Neural cell (in vitro differentiated cells): ENCODE measurements around the gene BTRC.

Source experiments
- CTCF ChIP-seq: fragments of 450-650 bp; IDR thresholded peaks from 2 replicates; pipeline ENCODE4 v1.5.1; 2014; ENCODE audit warnings: antibody characterized with exemption, mild to moderate bottlenecking, moderate library complexity; ENCODE audit not compliant: poor library complexity, severe bottlenecking
- EP300 ChIP-seq: fragments of 450-650 bp; conservative IDR thresholded peaks from 2 replicates; pipeline ENCODE4 v1.6.1; 2014; ENCODE audit warnings: antibody characterized with exemption, mild to moderate bottlenecking, moderate library complexity; ENCODE audit not compliant: poor library complexity, severe bottlenecking
- EZH2 ChIP-seq: fragments of 200-600, 300-800 bp; shearing (Covaris generic), sonication (generic); IDR thresholded peaks from 2 replicates; pipeline ENCODE4 v1.6.1; 2014; ENCODE audit warnings: antibody characterized with exemption, low read length, borderline replicate concordance, mild to moderate bottlenecking; ENCODE audit not compliant: insufficient read depth, poor library complexity, severe bottlenecking
- MXI1 ChIP-seq: fragments of 450-650 bp; conservative IDR thresholded peaks from 2 replicates; pipeline ENCODE4 v1.6.1; 2014; ENCODE audit warnings: antibody characterized with exemption, mild to moderate bottlenecking; ENCODE audit not compliant: poor library complexity, severe bottlenecking
- POLR2AphosphoS5 ChIP-seq: IDR thresholded peaks from 2 replicates; pipeline ENCODE4 v1.6.1; 2012
- REST ChIP-seq: IDR thresholded peaks from 2 replicates; pipeline ENCODE4 v1.6.1; 2012; ENCODE audit warnings: borderline replicate concordance
- SMC3 ChIP-seq: fragments of 450-650 bp; conservative IDR thresholded peaks from 2 replicates; pipeline ENCODE4 v1.6.1; 2014; ENCODE audit warnings: antibody characterized with exemption, mild to moderate bottlenecking, moderate library complexity; ENCODE audit not compliant: poor library complexity
- TAF1 ChIP-seq: IDR thresholded peaks from 2 replicates; pipeline ENCODE4 v1.6.1; 2012; ENCODE audit warnings: low read depth

- TF ChIP-seq EP300 (no peak), EZH2 (no peak), POLR2AphosphoS5 (no peak), CTCF (peak; percentile 56), REST (no peak), SMC3 (peak; percentile 40), TAF1 (no peak), MXI1 (peak; percentile 3)
These were observed 90.3 kb downstream of the BTRC start for GRCh38 chr10:101444058-101444898.
